Loucy (cell line): ENCODE results near the gene AGFG1.
A peak's percentile ranks its signal among the peaks of the same experiment; 100 is the strongest.

Experiments
- H2AFZ ChIP-seq: fragments of 200-600 bp; sonication (generic); 2 replicates; pipeline ENCODE4 v1.6.0; 2016; ENCODE audit warnings: antibody characterized with exemption, mild to moderate bottlenecking, low read length, moderate library complexity
- H3F3A ChIP-seq: fragments of 200-600 bp; 2 replicates; pipeline ENCODE4 v1.6.0; 2016; ENCODE audit warnings: antibody characterized with exemption, low read depth, mild to moderate bottlenecking
- H3K27me3 ChIP-seq: fragments of 200-600 bp; sonication (generic); 2 replicates; pipeline ENCODE4 v1.6.1; 2014; ENCODE audit warnings: low read length, mild to moderate bottlenecking; ENCODE audit not compliant: insufficient read depth, poor library complexity, severe bottlenecking
- H3K36me3 ChIP-seq: fragments of 200-600 bp; sonication (generic); 2 replicates; pipeline ENCODE4 v1.6.1; 2016; ENCODE audit warnings: low read length; ENCODE audit not compliant: insufficient read depth
- H3K4me1 ChIP-seq: fragments of 200-600 bp; sonication (generic); 2 replicates; pipeline ENCODE4 v1.5.1; 2014; ENCODE audit warnings: low read length, mild to moderate bottlenecking; ENCODE audit not compliant: insufficient read depth, poor library complexity, severe bottlenecking
- H3K4me2 ChIP-seq: fragments of 200-600 bp; sonication (generic); 2 replicates; pipeline ENCODE4 v1.6.0; 2014; ENCODE audit warnings: antibody characterized with exemption, low read length, low read depth, mild to moderate bottlenecking; ENCODE audit not compliant: poor library complexity, severe bottlenecking
- H3K4me3 ChIP-seq: fragments of 200-600 bp; sonication (generic); 2 replicates; pipeline ENCODE4 v1.5.1; 2014; ENCODE audit warnings: low read length, mild to moderate bottlenecking, mixed read lengths; ENCODE audit not compliant: poor library complexity, severe bottlenecking
- H3K79me2 ChIP-seq: fragments of 200-600 bp; sonication (generic); 2 replicates; pipeline ENCODE4 v1.6.1; 2014; ENCODE audit warnings: low read length; ENCODE audit not compliant: insufficient read depth
- H3K9ac ChIP-seq: fragments of 200-600 bp; sonication (generic); 2 replicates; pipeline ENCODE4 v1.6.0; 2014; ENCODE audit warnings: mild to moderate bottlenecking, low read depth, low read length, moderate library complexity; ENCODE audit not compliant: poor library complexity, severe bottlenecking
- H3K9me2 ChIP-seq: fragments of 200-600 bp; sonication (generic); replicated peaks from 2 replicates; pipeline ENCODE4 v1.6.1; 2016; ENCODE audit warnings: low read depth, low read length, mixed read lengths
- H3K9me3 ChIP-seq: fragments of 200-600 bp; sonication (generic); 2 replicates; pipeline ENCODE4 v1.6.1; 2014; ENCODE audit warnings: mild to moderate bottlenecking, antibody characterized with exemption, low read length, low read depth; ENCODE audit not compliant: insufficient read depth
- H4K20me1 ChIP-seq: fragments of 200-600 bp; sonication (generic); 2 replicates; pipeline ENCODE4 v1.6.0; 2014; ENCODE audit warnings: antibody characterized with exemption, low read length, mild to moderate bottlenecking; ENCODE audit not compliant: insufficient read depth, poor library complexity, severe bottlenecking
- EZH2phosphoT487 ChIP-seq: fragments of 200-600 bp; IDR thresholded peaks from 2 replicates; pipeline ENCODE4 v1.6.1; 2018; ENCODE audit warnings: antibody characterized with exemption, mild to moderate bottlenecking, moderate library complexity, borderline replicate concordance
- TF ChIP-seq, protein P1 (sequence below): fragments of 200-600 bp; sonication (generic); conservative IDR thresholded peaks from 2 replicates; pipeline ENCODE4 v1.5.1; 2014; ENCODE audit warnings: mild to moderate bottlenecking, antibody characterized with exemption, low read length

The AGFG1 gene

DNA sequence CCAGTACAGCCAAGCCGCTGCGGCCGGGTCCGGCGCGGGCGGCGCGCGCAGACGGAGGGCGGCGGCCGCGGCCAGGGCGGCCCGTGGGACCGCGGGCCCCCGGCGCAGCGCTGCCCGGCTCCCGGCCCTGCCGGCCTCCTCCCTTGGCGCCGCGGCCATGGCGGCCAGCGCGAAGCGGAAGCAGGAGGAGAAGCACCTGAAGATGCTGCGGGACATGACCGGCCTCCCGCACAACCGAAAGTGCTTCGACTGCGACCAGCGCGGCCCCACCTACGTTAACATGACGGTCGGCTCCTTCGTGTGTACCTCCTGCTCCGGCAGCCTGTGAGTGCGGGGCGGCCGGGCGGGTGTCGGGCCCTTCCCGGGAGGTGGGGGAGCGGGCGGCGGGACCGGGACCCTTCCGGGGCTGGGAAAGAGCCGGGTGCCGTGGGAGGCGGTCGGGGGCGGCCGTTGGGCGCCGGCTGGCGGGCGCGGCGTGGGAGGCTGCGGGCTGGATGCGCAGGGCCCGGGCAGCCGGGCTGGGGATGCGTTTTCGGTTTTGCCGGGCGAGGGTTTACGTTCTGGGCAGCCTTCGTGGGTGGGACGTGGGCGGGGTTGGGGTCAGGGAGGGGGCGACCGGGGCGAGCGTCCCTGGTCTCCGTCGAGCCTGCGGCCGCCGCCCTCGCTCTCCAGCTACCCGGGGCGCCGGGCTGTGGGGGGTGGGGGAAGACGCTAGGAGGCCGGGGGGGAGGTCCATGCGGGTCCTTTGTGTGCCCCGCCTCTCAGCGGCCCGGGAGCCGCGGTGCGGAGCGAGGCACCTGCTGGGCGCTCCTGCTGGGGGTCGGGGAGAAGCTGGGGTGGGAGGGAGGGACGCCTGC, 537 bp downstream of the AGFG1 start:
- Histone ChIP-seq H3K36me3 (no peaks in the 10 kb centered on the region), H3K79me2 (peaks cover 53% of the 10 kb centered on the region), H4K20me1 (peaks cover 49% of the 10 kb centered on the region), H3K4me1 (peaks cover 33% of the 10 kb centered on the region), H3F3A (no peaks in the 10 kb centered on the region), H3K4me3 (peak overlapping the region; percentile 94), H3K9ac (peak overlapping the region; percentile 74), H2AFZ (no peak overlapping the region; the same call in 1 of the 2 replicates), H3K27me3 (no peaks in the 10 kb centered on the region), H3K9me2 (no peaks in the 10 kb centered on the region), H3K9me3 (no peaks in the 10 kb centered on the region), H3K4me2 (peak overlapping the region; percentile 86)
- TF ChIP-seq EZH2phosphoT487, result no peak
- TF ChIP-seq, protein P1, sequence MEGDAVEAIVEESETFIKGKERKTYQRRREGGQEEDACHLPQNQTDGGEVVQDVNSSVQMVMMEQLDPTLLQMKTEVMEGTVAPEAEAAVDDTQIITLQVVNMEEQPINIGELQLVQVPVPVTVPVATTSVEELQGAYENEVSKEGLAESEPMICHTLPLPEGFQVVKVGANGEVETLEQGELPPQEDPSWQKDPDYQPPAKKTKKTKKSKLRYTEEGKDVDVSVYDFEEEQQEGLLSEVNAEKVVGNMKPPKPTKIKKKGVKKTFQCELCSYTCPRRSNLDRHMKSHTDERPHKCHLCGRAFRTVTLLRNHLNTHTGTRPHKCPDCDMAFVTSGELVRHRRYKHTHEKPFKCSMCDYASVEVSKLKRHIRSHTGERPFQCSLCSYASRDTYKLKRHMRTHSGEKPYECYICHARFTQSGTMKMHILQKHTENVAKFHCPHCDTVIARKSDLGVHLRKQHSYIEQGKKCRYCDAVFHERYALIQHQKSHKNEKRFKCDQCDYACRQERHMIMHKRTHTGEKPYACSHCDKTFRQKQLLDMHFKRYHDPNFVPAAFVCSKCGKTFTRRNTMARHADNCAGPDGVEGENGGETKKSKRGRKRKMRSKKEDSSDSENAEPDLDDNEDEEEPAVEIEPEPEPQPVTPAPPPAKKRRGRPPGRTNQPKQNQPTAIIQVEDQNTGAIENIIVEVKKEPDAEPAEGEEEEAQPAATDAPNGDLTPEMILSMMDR, result no peak

DNA sequence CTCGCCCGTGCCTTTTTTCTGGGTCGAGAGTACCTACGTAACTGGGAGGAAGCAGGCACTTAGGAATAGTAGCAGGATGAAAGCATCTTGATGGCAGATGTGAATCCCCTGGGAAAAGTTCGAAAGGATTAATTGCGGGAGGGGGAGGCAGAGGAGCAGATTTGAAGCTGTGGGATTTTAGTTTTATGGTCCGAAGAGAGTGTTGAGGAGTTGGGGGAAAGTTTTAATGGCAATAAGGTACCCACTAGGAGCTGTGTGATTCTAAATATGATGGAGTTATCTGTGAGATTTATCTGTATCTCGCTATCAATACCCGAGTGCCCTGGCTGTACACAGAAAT, 1.1 kb downstream of the AGFG1 start:
- Histone ChIP-seq H3K4me1 (peaks cover 33% of the 10 kb centered on the region), H3K9me2 (no peaks in the 10 kb centered on the region), H3K79me2 (peaks cover 58% of the 10 kb centered on the region), H2AFZ (no peak overlapping the region), H3K4me2 (peak overlapping the region; percentile 86), H3K36me3 (no peaks in the 10 kb centered on the region), H3K9ac (peak overlapping the region; percentile 74), H4K20me1 (peaks cover 49% of the 10 kb centered on the region), H3F3A (no peaks in the 10 kb centered on the region), H3K27me3 (no peaks in the 10 kb centered on the region), H3K9me3 (no peaks in the 10 kb centered on the region), H3K4me3 (peak overlapping the region; percentile 94)
- TF ChIP-seq, protein P1, result no peak
- TF ChIP-seq EZH2phosphoT487, result no peak

DNA sequence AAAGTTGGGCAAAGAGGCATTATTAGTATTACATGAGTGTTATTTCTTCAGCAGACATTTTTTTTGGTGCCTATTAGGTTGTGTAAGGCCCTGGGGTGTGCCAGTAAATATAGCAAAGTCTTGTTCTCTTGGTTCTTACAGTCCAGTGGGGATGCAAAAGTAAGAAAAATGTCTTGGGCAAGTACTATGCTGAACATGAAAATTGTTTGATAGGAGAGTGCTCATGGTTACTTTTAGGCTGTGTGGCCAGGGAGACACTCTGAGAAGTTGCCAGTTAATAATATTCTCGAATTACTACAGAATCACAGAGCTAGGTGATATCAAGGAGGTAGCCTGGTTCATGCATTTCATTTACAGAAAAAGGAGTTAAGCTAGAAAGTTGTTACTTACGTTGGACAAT, 1.9 kb downstream of the AGFG1 start:
- Histone ChIP-seq H3F3A (no peaks in the 10 kb centered on the region), H3K27me3 (no peaks in the 10 kb centered on the region), H3K9me3 (no peaks in the 10 kb centered on the region), H2AFZ (no peak overlapping the region), H3K79me2 (peaks cover 65% of the 10 kb centered on the region), H3K4me3 (peak overlapping the region; percentile 94), H3K9ac (peak overlapping the region; percentile 74), H3K36me3 (no peaks in the 10 kb centered on the region), H4K20me1 (peaks cover 53% of the 10 kb centered on the region), H3K4me2 (peak overlapping the region; percentile 86), H3K9me2 (no peaks in the 10 kb centered on the region), H3K4me1 (peaks cover 33% of the 10 kb centered on the region)
- no peak for TF ChIP-seq EZH2phosphoT487
- TF ChIP-seq, protein P1, result no peak
